Aorta (tissue), 5 donors: ENCODE results near the gene DCUN1D3. TPM values are rescaled to one million over a fixed set of nuclear protein-coding genes. Genes with fewer than 3 reads are reported as not detected.

Experiments
- ATAC-seq: fragments of 200-7000 bp; cut with Tn5 transposase; one replicate; pipeline ENCODE4 v1.9.1; 2022; ENCODE audit warnings: moderate library complexity; ENCODE audit not compliant: low FRiP score
- DNase-seq, 2 donors: peaks; one replicate each; pipeline ENCODE4 v3.0.0-alpha.2; 2020
- H3K27ac ChIP-seq, 2 donors: one replicate each; pipeline ENCODE4 v1.5.1; 2013; ENCODE audit warnings: low read length in 2 of 2, mild to moderate bottlenecking in 2 of 2, moderate library complexity in 2 of 2, control low read depth in 1 of 2, inconsistent platforms in 1 of 2, low read depth in 1 of 2
- H3K27me3 ChIP-seq, 2 donors: one replicate each; pipeline ENCODE4 v1.6.1; 2013; ENCODE audit warnings: control low read depth in 1 of 2, low read length in 1 of 2, mild to moderate bottlenecking in 1 of 2, moderate library complexity in 1 of 2; ENCODE audit not compliant: insufficient read depth in 2 of 2, control insufficient read depth in 1 of 2
- H3K36me3 ChIP-seq, 2 donors: one replicate each; pipeline ENCODE4 v1.6.1; 2013; ENCODE audit warnings: control low read depth in 1 of 2, low read length in 1 of 2, mild to moderate bottlenecking in 1 of 2; ENCODE audit not compliant: insufficient read depth in 2 of 2, control insufficient read depth in 1 of 2
- H3K4me1 ChIP-seq, 2 donors: one replicate each; pipeline ENCODE4 v1.6.1; 2013; ENCODE audit warnings: low read length in 2 of 2, control low read depth in 1 of 2, mild to moderate bottlenecking in 1 of 2, moderate library complexity in 1 of 2; ENCODE audit not compliant: insufficient read depth in 2 of 2, control insufficient read depth in 1 of 2
- H3K4me3 ChIP-seq, 2 donors: one replicate each; pipeline ENCODE4 v1.5.1; 2013; ENCODE audit warnings: low read length in 2 of 2, control low read depth in 1 of 2, mild to moderate bottlenecking in 1 of 2
- H3K9me3 ChIP-seq: one replicate; pipeline ENCODE4 v1.6.1; 2013; ENCODE audit warnings: mild to moderate bottlenecking, low read length; ENCODE audit not compliant: control insufficient read depth
- WGBS, 2 donors: extraction: QIAGEN DNeasy Blood & Tissue Kit; methylation state at CpG; one replicate each; pipeline ENCODE4 v1.1.7; 2013; 5-methylcytosine and 5-hydroxymethylcytosine counted together
- intact Hi-C, 2 donors: fragments of 100-400 bp; cut with DNase I; formaldehyde crosslinking; loops; one replicate each; pipeline versions ENCODE4 v1.14.2 to v1.15.0; 2022
- polyA plus RNA-seq, 2 donors: library from polyadenylated mRNA; stranded (reverse); fragments of 200-250 nt; gene quantifications; one replicate each; pipeline ENCODE4 v1.2.3, GENCODE V29; 2013
- total RNA-seq, 2 donors: library from RNA; stranded (reverse); fragmentation: NEBNext Ultra II Directional; extraction: Animal tissue kit (Norgen Biotek cat#: 25700); gene quantifications; one replicate each; pipeline ENCODE4 v1.2.1, GENCODE V29; 2021
- donor health status: healthy with polysubstance abuse.
- donor health status: Bipolar disorder and iron deficiency.
- donor health status: DM: no; HTN: no; CAD: no.
- donor health status: DM: no; HTN: no; CAD: no.
- donor health status: DM: yes; HTN: yes; CAD: no.

Gene DCUN1D3
- total and polyA plus RNA-seq, 4 donors: 3.9 to 54.5 (median 16.8) TPM

- ATAC-seq: no peak
- H3K27me3 ChIP-seq: no peaks in the 10 kb centered on the region
- H3K27ac ChIP-seq: peak overlapping the region; percentile 92 to 97
- H3K4me1 ChIP-seq: peaks cover 4 to 5% of the 10 kb centered on the region in 2 donors
- no peak for DNase-seq
- H3K4me3 ChIP-seq: no peak overlapping the region
- H3K9me3 ChIP-seq: no peaks in the 10 kb centered on the region
- intact Hi-C loops: loop anchor here (5.0 to 10.0 kb wide), 2 partner anchors 59 to 393 kb away; no protein-coding TSS in a partner anchor
- H3K36me3 ChIP-seq: no peaks in the 10 kb centered on the region
- 48 to 49% methylated on average over 1 of the region's 1 CpG for WGBS, 2 donors
Measured at GRCh38 chr16:20911361-20911760, 11.2 kb upstream of the DCUN1D3 start.

GRCh38 chr16:20910781-20911321 is 10.7 kb upstream of the DCUN1D3 start:
- peaks cover 5% of the 10 kb centered on the region in 2 donors for H3K4me1 ChIP-seq
- 3% methylated on average over 2 of the region's 2 CpGs for WGBS, 2 donors
- DNase-seq: no peak
- H3K9me3 ChIP-seq: no peaks in the 10 kb centered on the region
- intact Hi-C loops: loop anchor here (5.0 to 10.0 kb wide), 2 partner anchors 59 to 394 kb away; no protein-coding TSS in a partner anchor
- H3K27me3 ChIP-seq: no peaks in the 10 kb centered on the region
- H3K36me3 ChIP-seq: no peaks in the 10 kb centered on the region
- no peak overlapping the region for H3K4me3 ChIP-seq
- ATAC-seq: peak; percentile 59
- peak overlapping the region; percentile 67 to 92 for H3K27ac ChIP-seq

GRCh38 chr16:20906341-20907255 is 6.4 kb upstream of the DCUN1D3 start:
- Histone ChIP-seq H3K36me3 (no peaks in the 10 kb centered on the region), H3K4me3 (no peak overlapping the region), H3K27me3 (no peaks in the 10 kb centered on the region), H3K4me1 (peaks cover 8 to 30% of the 10 kb centered on the region in 2 donors), H3K27ac (peak overlapping the region; percentile 80 to 99), H3K9me3 (no peaks in the 10 kb centered on the region)
- ATAC-seq (peak; percentile 78), DNase-seq (no peak)
- intact Hi-C loops: loop anchor here in 1 of 2 donors (10.0 kb wide), 1 partner anchor 1298 kb away; the partner anchor contains the start of gene EEF2K
- WGBS, 2 donors: 30 to 35% methylated on average over 4 of the region's 4 CpGs

DNA sequence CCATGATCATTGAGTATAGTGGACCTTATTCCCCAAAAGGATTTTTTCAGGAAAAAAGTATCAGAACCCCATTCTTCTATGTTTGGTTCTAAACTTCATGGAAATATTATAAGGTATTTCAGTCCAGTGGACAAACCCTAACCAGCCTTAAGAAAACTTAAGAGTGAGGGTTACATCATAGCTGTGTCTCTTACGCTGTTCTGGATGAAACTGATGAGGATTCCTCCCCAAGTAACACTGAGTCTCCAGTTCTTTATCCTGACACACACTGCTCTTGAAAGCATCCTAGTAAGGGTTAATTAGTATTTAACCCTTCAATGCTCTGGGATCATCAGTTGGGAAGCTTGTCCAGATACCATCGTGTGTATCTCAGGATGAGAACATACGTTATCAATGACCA is 5.4 kb upstream of the DCUN1D3 start:
- H3K9me3 ChIP-seq: no peaks in the 10 kb centered on the region
- H3K36me3 ChIP-seq: no peaks in the 10 kb centered on the region
- WGBS, 2 donors: 14 to 18% methylated on average over 3 of the region's 3 CpGs
- no peak overlapping the region for H3K4me3 ChIP-seq
- H3K27me3 ChIP-seq: no peaks in the 10 kb centered on the region
- H3K27ac ChIP-seq: peak overlapping the region; percentile 80 to 99
- DNase-seq (no peak), ATAC-seq (no peak)
- peaks cover 4 to 27% of the 10 kb centered on the region in 2 donors for H3K4me1 ChIP-seq
- intact Hi-C loops: loop anchor here in 1 of 2 donors (10.0 kb wide), 1 partner anchor 1299 kb away; the partner anchor contains the start of gene EEF2K

- no peak for DNase-seq
- Histone ChIP-seq H3K36me3 (no peaks in the 10 kb centered on the region), H3K27ac (peak overlapping the region; percentile 49 to 70), H3K4me3 (no peak overlapping the region), H3K9me3 (no peaks in the 10 kb centered on the region), H3K27me3 (no peaks in the 10 kb centered on the region), H3K4me1 (peaks cover 4 to 27% of the 10 kb centered on the region in 2 donors)
- WGBS, 2 donors: 2 to 9% methylated on average over 3 of the region's 3 CpGs
- ATAC-seq: no peak
- intact Hi-C loops: loop anchor here in 1 of 2 donors (5.0 to 10.0 kb wide), 2 partner anchors 37 to 1300 kb away; partner anchors contain the start of gene EEF2K
Measured at GRCh38 chr16:20904507-20905081, 4.4 kb upstream of the DCUN1D3 start.

DNA sequence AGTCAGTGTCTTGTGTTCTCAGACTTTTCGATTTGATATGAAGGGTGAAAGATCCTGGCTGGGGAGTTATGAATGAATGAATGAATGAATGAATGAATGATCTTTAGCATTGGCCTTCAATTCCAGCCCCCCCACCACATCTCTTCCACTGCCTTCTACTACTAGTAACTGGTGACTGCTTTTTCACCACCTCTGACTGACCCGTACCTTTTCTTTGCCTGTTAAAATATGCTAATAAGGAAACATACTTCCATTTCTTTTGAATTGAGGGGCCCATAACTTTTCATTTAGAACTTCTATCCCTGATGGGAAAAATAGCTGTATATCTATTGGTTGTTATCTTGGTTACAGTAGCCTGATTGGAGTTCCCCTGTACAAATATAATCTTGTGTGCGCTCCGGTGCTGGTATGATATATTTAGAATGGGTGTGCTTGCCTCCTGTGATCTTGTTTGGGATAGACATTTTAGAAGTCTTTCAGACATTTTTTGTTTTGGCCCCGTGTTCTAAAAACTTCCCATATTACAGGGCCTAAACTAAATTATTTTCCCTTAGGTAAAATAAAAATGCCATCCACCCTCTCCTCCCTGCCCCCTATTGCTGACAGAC is 3.8 kb upstream of the DCUN1D3 start:
- 28 to 29% methylated on average over 5 of the region's 5 CpGs for WGBS, 2 donors
- Histone ChIP-seq H3K36me3 (no peaks in the 10 kb centered on the region), H3K4me3 (no peak overlapping the region), H3K27me3 (no peaks in the 10 kb centered on the region), H3K27ac (peak overlapping the region; percentile 49 to 82), H3K4me1 (peaks cover 4 to 27% of the 10 kb centered on the region in 2 donors), H3K9me3 (no peaks in the 10 kb centered on the region)
- DNase-seq: no peak
- intact Hi-C loops: loop anchor here in 1 of 2 donors (5.0 to 10.0 kb wide), 2 partner anchors 37 to 1301 kb away; partner anchors contain the start of gene EEF2K
- ATAC-seq: no peak

DNA sequence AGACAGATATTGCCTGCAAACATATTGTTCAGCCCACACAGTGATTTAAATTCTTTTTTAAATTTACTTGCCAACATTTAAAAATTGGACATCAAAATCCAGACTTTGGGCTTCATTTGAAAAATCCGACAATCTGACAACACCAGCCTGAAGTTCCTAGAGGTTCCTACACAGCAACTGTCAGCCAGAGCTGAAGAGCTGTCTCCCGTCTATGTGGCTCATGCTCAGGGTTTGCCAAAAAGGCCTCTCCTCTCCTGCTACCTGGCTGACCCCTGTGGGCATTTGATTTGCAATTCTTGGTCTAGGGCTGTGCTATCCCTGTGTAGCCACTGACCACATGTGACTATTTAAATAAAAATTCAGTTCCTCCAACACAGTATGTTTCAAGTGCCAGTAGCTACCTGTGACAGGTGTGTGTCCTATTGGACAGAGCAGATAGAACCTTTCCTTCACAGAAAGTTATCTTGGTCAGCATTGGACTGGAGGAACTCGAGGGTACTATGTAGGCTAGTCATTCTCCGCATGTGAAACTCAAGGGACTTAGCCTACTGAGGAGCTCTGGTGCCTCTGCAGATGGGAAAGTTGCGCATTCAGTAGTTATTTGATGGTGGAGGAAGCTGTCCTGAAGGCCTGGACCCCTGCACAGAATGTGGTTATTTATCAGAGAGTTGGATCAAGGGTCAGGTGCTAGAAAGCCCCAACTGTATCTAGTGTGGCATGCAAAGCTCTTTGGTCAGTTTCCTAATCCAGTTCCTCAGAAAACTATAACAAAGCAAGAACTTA is 3.1 kb upstream of the DCUN1D3 start:
- intact Hi-C loops: loop anchor here in 1 of 2 donors (5.0 to 10.0 kb wide), 2 partner anchors 36 to 1301 kb away; partner anchors contain the start of gene EEF2K

More for the DNA sequence above, 3.1 kb upstream of the DCUN1D3 start:
- Histone ChIP-seq H3K4me1 (peaks cover 4 to 27% of the 10 kb centered on the region in 2 donors), H3K36me3 (no peaks in the 10 kb centered on the region), H3K9me3 (no peaks in the 10 kb centered on the region), H3K27ac (peak overlapping the region; percentile 49 to 82), H3K27me3 (no peaks in the 10 kb centered on the region), H3K4me3 (no peak overlapping the region)
- ATAC-seq (no peak), DNase-seq (no peak)
- 78 to 83% methylated on average over 5 of the region's 5 CpGs for WGBS, 2 donors
